HCT116 (cell line): ENCODE results near the gene FAM78B.

Experiments
- EGR1 ChIP-seq: IDR thresholded peaks from 2 replicates; pipeline ENCODE4 v1.6.1; 2012; ENCODE audit warnings: low read depth
- EZH2 ChIP-seq: fragments of 200-600 bp; sonication (generic); IDR thresholded peaks from 2 replicates; pipeline ENCODE4 v1.6.1; 2017; ENCODE audit warnings: antibody characterized with exemption, mixed run types
- FOSL1 ChIP-seq: IDR thresholded peaks from 2 replicates; pipeline ENCODE4 v1.6.1; 2012; ENCODE audit warnings: low read depth
- POLR2A ChIP-seq: IDR thresholded peaks from 2 replicates; pipeline ENCODE4 v1.7.0; 2011; ENCODE audit warnings: borderline replicate concordance; ENCODE audit not compliant: insufficient read depth, insufficient read length; ENCODE audit errors: extremely low read depth
- POLR2AphosphoS5 ChIP-seq: IDR thresholded peaks from 2 replicates; pipeline ENCODE4 v1.6.1; 2011; ENCODE audit warnings: mild to moderate bottlenecking, low read depth, low read length, moderate library complexity
- RAD21 ChIP-seq: IDR thresholded peaks from 2 replicates; pipeline ENCODE4 v1.6.1; 2012; ENCODE audit warnings: low read depth, mild to moderate bottlenecking
- SIN3A ChIP-seq: IDR thresholded peaks from 2 replicates; pipeline ENCODE4 v1.6.1; 2012; ENCODE audit warnings: low read depth
- ZFX ChIP-seq: fragments of 450-650 bp; IDR thresholded peaks from 2 replicates; pipeline ENCODE4 v1.6.1; 2017
- ZNF274 ChIP-seq: fragments of 200-500 bp; sonication (Bioruptor generic); IDR thresholded peaks from 2 replicates; pipeline ENCODE4 v1.6.1; 2014; ENCODE audit warnings: mild to moderate bottlenecking, low read depth, low read length, inconsistent platforms
- TF ChIP-seq, protein P1 (sequence below): IDR thresholded peaks from 2 replicates; pipeline ENCODE4 v1.6.1; 2012
- TF ChIP-seq, protein P2 (sequence below), 3 experiments: fragments of 200-600 bp in 1 of 3; sonication (generic) in 1 of 3; IDR thresholded peaks in 2 of 3; conservative IDR thresholded peaks in 1 of 3; 2 replicates each; pipeline ENCODE4 v1.5.1; 2012 to 2017; ENCODE audit warnings: low read depth in 2 of 3, low read length in 2 of 3, antibody characterized with exemption in 1 of 3, borderline replicate concordance in 1 of 3, control low read depth in 1 of 3, mild to moderate bottlenecking in 1 of 3, mixed read lengths in 1 of 3, mixed run types in 1 of 3, moderate library complexity in 1 of 3; ENCODE audit not compliant: insufficient read depth in 1 of 3
- TF ChIP-seq, protein P3 (sequence below): IDR thresholded peaks from 2 replicates; pipeline ENCODE4 v1.6.1; 2012; ENCODE audit warnings: low read depth
- TF ChIP-seq, protein P4 (sequence below): IDR thresholded peaks from 2 replicates; pipeline ENCODE4 v1.6.1; 2011; ENCODE audit warnings: mild to moderate bottlenecking, low read length, moderate library complexity; ENCODE audit not compliant: insufficient replicate concordance; ENCODE audit errors: extremely low read depth

DNA sequence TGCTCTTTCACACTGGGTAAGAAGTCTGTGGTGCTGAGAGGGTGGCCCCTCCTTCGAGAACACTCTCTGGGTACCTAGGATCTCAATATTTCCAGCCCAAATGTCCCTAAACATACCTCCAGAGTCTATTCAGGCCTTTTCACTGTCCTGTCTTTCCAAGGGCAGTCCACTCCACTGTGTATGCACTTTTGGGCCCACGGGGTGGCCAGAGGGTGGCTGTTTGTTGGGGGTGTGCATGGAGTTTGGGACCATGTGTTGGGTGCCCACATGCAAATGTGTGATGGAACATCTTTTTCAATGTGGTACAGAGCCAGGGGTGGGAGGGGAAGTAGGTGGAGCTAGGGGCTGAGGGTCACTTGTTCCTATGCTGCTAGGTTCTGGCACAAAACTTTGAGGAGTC is 87.5 kb downstream of the FAM78B start:
- TF ChIP-seq, protein P1, sequence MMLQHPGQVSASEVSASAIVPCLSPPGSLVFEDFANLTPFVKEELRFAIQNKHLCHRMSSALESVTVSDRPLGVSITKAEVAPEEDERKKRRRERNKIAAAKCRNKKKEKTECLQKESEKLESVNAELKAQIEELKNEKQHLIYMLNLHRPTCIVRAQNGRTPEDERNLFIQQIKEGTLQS, result no peak
- no peak for TF ChIP-seq POLR2A
- no peak for TF ChIP-seq POLR2AphosphoS5
- no peak for TF ChIP-seq EGR1
- TF ChIP-seq, protein P2, sequence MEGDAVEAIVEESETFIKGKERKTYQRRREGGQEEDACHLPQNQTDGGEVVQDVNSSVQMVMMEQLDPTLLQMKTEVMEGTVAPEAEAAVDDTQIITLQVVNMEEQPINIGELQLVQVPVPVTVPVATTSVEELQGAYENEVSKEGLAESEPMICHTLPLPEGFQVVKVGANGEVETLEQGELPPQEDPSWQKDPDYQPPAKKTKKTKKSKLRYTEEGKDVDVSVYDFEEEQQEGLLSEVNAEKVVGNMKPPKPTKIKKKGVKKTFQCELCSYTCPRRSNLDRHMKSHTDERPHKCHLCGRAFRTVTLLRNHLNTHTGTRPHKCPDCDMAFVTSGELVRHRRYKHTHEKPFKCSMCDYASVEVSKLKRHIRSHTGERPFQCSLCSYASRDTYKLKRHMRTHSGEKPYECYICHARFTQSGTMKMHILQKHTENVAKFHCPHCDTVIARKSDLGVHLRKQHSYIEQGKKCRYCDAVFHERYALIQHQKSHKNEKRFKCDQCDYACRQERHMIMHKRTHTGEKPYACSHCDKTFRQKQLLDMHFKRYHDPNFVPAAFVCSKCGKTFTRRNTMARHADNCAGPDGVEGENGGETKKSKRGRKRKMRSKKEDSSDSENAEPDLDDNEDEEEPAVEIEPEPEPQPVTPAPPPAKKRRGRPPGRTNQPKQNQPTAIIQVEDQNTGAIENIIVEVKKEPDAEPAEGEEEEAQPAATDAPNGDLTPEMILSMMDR (IDR thresholded peaks at IDR 0.05 in 2 of 3, conservative IDR thresholded peaks at IDR 0.05 in 1 of 3; ENCODE audit: borderline replicate concordance in 1 of 3, insufficient read depth in 1 of 3, low read depth in 2 of 3, low read length in 2 of 3), result no peak
- no peak for TF ChIP-seq ZFX
- no peak for TF ChIP-seq FOSL1
- TF ChIP-seq SIN3A, result no peak
- TF ChIP-seq RAD21, result no peak
- TF ChIP-seq, protein P3, sequence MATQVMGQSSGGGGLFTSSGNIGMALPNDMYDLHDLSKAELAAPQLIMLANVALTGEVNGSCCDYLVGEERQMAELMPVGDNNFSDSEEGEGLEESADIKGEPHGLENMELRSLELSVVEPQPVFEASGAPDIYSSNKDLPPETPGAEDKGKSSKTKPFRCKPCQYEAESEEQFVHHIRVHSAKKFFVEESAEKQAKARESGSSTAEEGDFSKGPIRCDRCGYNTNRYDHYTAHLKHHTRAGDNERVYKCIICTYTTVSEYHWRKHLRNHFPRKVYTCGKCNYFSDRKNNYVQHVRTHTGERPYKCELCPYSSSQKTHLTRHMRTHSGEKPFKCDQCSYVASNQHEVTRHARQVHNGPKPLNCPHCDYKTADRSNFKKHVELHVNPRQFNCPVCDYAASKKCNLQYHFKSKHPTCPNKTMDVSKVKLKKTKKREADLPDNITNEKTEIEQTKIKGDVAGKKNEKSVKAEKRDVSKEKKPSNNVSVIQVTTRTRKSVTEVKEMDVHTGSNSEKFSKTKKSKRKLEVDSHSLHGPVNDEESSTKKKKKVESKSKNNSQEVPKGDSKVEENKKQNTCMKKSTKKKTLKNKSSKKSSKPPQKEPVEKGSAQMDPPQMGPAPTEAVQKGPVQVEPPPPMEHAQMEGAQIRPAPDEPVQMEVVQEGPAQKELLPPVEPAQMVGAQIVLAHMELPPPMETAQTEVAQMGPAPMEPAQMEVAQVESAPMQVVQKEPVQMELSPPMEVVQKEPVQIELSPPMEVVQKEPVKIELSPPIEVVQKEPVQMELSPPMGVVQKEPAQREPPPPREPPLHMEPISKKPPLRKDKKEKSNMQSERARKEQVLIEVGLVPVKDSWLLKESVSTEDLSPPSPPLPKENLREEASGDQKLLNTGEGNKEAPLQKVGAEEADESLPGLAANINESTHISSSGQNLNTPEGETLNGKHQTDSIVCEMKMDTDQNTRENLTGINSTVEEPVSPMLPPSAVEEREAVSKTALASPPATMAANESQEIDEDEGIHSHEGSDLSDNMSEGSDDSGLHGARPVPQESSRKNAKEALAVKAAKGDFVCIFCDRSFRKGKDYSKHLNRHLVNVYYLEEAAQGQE, result no peak
- TF ChIP-seq EZH2, result no peak
- TF ChIP-seq, protein P4, sequence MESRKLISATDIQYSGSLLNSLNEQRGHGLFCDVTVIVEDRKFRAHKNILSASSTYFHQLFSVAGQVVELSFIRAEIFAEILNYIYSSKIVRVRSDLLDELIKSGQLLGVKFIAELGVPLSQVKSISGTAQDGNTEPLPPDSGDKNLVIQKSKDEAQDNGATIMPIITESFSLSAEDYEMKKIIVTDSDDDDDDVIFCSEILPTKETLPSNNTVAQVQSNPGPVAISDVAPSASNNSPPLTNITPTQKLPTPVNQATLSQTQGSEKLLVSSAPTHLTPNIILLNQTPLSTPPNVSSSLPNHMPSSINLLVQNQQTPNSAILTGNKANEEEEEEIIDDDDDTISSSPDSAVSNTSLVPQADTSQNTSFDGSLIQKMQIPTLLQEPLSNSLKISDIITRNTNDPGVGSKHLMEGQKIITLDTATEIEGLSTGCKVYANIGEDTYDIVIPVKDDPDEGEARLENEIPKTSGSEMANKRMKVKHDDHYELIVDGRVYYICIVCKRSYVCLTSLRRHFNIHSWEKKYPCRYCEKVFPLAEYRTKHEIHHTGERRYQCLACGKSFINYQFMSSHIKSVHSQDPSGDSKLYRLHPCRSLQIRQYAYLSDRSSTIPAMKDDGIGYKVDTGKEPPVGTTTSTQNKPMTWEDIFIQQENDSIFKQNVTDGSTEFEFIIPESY, result no peak
- no peak for TF ChIP-seq ZNF274
